Central memory CD4-positive, alpha-beta T cell (primary cell): ENCODE data around the gene NRXN3.

ENCODE experiments used
- DNase-seq: peaks from one replicate; pipeline ENCODE4 v3.0.0; 2022

NRXN3 gene

GRCh38 chr14:79271122-79271521, 1100.9 kb downstream of the NRXN3 start:
- DNase-seq, result no peak

- no peak for DNase-seq
These were observed 1104.6 kb downstream of the NRXN3 start for GRCh38 chr14:79274641-79275291.

- DNase-seq, result no peak
These were observed 1105.1 kb downstream of the NRXN3 start for GRCh38 chr14:79275292-79275655.

DNA sequence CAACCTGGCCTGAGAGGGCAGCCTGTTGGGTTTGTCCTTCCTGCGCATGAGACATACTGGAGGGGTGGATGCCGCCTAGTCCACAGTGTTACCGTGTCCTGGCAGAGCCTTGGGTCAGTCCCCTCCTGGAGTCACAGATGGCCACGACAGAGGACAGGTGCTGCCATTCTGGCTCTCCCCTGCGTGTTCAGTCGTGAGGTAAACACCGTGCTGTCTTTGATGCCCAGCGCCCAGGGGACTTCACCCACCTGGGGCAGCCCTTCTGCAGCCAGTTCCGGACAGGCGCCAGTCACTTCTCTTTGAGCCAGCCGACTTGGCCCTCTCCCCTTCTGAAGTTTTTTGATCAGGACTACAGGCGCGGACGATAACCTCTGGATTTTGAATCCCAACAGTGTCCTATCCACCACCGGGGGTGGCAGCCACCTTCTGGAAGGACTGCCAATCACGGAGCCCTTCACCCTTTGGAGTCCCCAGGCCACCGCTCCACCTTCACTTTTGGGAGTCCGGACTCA, 1108.2 kb downstream of the NRXN3 start:
- no peak for DNase-seq

- DNase-seq, result no peak
These were observed 1108.8 kb downstream of the NRXN3 start for GRCh38 chr14:79278798-79279644.

GRCh38 chr14:79279645-79280597, 1109.7 kb downstream of the NRXN3 start:
- no peak for DNase-seq

DNA sequence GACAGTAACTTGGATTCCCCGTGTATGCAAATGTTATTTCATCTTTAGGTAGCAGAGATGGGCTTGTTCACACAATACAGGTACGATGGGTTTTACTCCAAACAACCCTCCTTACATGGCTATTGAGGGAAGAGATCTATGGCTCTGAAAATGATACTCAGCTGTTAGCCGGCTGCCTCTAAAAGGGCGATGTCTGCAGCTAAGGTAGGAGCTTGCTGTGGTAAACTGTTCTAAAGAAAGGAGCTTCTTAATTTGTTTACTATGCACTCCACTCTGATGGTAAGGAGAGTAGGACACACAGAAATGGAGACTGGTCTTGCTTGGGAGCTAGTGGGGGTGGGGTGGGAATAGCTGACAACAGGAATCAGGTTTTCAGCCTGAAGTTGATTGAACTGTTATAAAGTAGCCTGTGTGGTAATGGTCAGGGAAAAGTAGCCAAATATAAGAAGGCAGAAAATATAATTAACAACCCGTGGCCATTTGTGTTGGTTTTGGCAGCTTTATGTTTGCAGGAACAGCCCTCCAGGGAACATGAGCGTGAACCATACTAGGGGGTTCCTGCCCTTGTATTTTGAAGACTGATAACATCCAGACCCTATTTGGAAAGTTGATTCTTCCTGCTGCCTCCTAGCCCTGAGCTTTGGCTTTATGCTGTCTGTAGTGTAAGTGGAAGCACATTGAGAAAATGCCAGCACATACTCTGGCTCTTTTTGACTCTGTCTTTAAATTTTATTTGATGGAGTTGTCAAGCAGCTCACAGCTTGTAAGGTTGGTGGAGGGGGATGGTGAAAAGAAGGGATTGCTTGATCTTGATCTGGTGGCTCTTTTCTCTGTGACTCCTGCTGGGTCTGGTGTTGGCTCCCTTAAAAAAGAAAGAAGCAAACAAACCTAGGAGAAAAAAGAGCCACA, 1111.3 kb downstream of the NRXN3 start:
- DNase-seq, result no peak

GRCh38 chr14:79284621-79285020, 1114.4 kb downstream of the NRXN3 start:
- DNase-seq, result no peak

DNA sequence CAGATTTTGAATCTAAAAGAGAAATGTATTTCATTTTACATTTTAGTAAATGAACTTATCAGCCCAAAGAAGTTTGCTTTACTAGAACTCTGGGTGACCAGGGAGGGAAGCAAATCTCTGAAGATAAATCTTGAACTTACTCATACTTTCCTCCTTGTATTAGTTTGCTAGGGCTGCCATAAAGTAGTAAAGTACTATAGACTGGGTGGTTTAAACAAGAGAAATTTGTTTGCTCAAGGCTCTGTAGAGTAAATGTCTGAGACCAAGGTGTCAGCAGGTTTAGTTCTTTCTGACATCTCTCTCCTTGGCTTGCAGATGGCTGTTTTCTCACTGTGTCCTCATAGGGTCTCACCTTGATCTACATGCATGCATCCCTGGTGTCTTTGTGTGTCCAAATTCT, 1115.1 kb downstream of the NRXN3 start:
- DNase-seq, result no peak

GRCh38 chr14:79287976-79288375, 1117.8 kb downstream of the NRXN3 start:
- no peak for DNase-seq

GRCh38 chr14:79293482-79294177, 1123.5 kb downstream of the NRXN3 start:
- DNase-seq, result no peak

DNA sequence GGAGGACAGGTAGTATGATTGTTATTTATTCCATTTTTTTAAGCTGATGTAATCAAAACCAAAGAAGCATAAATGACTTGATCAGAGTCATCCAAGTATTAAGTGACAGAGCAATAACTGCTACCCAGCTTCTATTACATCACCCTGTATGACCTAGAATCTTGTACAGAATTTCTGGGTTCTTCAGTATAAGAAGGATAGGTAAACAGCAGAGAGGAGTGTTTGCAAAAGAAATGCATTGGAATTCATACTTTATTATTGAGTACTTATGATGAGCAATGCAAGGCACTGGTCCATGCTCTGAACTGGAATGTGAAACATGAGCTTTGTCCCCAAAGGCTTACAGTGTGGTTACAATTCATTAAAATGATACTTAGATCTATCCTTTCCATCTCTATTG, 1124.3 kb downstream of the NRXN3 start:
- no peak for DNase-seq

GRCh38 chr14:79295385-79295784, 1125.2 kb downstream of the NRXN3 start:
- no peak for DNase-seq

DNA sequence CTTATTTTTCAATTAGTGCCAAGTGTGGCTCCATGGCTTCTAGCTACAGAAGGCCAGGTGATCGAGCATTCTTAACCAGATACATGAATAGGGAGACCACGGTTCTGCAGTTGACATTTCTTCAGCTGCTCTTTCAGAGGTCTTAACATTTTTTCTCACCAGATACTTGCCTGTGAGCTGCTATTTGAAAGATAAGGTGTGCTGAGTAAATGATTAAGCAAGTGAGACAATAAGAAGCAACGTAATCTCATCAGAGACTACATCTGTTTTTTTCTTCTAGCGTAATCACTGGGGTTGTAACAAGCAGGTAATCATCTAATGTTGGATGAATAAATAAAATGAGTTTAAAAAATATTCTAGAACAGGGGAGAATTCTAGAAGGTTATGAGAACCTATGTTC, 1128.2 kb downstream of the NRXN3 start:
- DNase-seq, result no peak

DNA sequence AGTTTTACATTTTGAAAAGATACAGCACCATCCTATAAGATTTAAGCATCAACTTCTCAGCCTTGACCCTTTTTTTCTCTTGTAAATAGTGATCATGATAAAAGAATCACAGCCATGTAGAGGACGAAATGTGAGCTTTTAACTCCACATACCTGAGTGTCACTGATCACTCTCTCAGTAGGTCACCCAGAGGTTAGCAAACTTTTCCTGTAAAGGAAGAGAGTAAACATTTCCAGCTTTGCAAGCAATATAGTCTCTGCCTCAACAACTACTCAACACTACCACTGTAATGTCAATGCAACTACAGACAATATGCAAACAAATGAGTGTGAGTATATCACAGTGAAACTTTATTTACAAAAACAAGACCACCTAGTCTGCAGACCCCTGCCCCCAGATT, 1129.0 kb downstream of the NRXN3 start:
- no peak for DNase-seq

DNA sequence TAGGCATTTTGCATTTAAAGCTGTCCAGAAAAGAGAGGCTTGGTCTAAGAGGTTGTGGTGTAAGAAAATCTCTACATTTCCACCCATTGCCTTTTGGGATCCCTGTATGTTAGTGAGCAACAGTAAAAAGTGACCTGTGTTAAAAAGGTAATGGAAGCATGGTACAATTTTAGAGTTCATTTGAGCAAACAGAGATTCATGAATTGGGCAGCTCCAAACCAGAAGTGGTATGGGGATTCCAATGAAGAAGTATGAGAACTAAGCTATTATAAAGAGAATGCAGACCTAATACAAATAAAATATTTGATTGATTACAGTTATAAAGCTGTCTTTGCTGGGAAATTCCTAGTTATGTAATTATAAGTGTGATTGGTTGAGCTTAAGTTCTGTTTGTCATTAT, 1134.1 kb downstream of the NRXN3 start:
- no peak for DNase-seq

DNA sequence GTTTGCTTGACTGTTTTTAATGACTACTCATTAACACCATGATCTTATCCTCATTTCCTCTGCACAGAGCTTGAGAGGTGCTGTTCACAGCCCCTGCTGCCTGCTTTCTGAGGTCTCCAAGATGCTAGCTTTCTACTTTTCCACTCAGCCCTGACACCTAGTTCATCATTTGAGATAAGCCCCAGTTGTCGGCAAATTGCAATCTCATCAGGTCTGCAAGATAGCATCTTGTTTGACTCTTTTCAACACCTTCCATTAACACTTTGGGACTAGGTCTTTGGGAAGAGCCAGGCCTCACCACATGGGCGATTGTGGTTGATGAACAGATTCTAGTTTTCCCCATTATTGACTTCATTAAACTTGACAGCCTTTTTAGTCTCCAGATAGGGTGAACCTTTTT, 1136.4 kb downstream of the NRXN3 start:
- DNase-seq, result no peak

- DNase-seq, result no peak
These were observed 1148.2 kb downstream of the NRXN3 start for GRCh38 chr14:79318371-79318770.

DNA sequence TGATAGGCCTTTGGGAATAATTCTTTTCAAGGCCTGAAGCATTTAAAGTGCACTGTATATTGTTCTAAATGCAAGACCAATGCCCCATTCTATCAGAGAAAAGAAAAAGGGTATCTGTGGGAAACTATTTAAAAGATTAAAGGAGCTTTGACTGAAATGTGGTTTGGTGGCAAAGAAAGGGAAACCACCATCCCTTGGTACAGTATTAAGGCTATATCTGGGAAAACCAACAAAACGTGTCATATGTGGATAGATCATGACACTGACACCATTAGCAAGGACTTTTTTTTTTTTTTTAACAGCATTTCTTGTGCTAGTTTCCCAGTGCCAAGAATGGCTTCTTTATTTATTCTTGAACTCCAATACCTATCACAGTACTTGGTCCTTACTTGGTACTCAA, 1150.4 kb downstream of the NRXN3 start:
- DNase-seq, result no peak

DNA sequence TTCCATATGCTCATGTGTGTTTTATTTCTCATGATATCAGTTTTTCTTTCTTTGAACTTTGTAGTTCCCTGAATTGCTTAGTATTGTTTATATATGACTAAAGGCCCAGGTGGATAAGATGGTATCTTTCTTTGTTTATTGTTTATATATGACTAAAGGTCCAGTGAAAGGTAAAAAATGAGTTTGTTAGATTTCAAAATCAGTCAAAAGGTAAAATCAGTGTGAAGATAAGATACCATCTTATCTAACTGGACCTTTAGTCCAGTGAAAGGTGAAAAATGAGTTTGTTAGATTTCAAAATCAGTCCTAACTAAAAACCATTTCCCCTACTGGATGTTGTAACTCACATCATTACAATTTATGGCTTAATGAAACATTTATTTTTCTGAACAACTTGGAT, 1150.9 kb downstream of the NRXN3 start:
- no peak for DNase-seq

- no peak for DNase-seq
These were observed 1154.9 kb downstream of the NRXN3 start for GRCh38 chr14:79325071-79325470.
